Kidney tubule cell (primary cell): ENCODE data around the gene TPST1.
"Not testable (repeated sequence)": the region's sequence is repeated elsewhere in the genome, so short reads cannot be mapped to it uniquely, and the experiment has no call there.

Source experiments
- DNase-seq: peaks from one replicate; pipeline ENCODE4 v3.0.0-alpha.2; 2018; ENCODE audit warnings: low spot score

Gene TPST1

DNA sequence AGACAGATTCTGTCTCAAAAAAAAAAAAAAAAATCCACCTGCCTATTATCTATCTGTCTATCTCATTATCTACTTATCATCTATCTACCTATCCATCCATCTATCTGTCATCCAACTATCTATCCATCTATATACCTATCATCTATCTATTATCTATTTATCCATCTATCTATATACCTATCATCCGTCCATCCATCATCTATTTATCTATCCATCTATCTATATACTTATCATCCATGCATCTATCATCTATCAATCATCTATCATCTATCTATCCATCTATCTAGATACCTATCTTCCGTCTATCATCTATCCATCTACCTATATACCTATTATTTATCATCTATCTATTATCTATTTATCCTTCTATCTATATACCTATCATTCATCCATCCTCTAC is 16.5 kb upstream of the TPST1 start:
- DNase-seq = no peak

DNA sequence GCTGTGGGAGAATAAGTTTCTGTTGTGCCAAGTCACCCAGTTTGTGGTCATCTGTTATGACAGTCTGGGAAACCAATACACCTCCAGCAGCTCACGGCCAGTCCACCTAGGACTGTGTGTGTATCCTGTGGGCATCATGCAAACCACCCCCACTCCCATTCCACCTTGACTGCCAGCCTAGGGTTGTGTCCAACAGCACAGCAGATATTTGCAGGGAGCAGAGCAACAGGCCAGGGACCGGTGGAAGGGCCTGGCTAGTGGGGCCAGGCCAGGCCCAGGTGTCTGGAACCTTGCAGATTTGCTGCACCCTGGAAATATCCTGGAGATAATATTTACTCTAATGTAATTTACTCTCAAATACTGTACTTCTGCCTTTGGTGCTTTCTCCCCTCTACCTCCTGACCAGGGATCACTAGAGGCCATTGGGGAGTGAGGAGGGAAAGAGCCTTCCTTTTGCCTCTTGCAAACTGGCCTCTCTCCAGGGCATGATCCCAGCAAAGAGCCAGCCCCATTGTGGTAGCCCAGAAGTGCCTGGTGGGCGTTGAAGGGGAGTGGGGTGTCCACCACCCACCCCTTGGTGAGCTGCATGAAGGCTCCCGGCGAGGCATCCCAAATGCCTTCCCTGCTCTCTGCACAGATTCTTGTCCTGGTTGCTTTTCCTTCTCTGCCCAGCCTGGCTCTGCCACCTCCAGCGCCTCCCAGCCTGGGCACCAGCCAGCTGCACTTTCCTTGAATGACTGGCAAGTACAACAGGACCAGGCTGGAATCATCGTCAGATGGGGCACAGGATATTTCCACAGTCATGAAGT is 15.2 kb upstream of the TPST1 start:
- DNase-seq = no peak

DNA sequence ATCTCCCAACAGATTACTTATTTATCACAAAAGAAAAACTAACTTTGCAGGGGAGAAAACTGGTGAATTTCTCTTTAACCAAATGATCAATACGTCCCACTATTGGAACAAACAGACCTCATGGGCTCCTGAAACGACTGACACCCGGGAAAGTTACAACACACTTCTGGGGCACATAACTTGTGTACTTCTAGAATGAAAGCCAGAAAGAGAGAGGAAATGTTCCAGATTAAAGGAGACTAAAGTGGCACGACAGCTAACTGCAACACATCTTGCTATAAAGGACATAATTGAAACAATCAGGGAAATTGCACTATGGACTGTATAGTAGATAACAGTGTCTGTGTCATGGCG is 14.7 kb upstream of the TPST1 start:
- DNase-seq = no peak

DNA sequence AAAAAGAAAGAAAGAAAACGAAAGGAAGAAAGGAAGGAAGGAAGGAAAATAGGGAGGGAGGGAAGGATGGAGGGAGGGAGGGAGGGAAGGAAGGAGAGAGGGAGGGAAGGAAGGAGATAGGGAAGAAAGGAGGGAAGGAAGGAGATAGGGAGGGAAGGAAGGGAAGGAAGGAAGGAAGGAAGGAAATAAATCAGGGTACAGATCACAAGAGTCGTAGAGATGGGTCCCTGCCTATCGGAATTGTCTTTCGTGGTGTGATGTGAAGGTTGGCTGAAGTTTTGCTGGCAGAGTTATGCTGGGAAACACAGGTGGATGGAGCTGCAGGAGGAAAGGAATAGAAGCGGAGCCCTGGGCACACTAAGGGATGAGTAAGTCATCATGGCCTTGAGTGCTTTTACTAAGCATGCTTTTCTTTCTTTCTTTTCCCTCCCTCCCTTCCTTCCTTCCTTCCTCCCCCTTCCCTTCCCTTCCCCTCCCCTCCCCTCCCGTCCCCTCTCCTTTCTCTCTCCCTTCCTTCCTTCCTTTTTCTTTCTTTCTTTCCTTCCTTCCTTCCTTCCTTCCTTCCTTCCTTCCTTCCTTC is 11.9 kb upstream of the TPST1 start:
- DNase-seq = no peak

DNA sequence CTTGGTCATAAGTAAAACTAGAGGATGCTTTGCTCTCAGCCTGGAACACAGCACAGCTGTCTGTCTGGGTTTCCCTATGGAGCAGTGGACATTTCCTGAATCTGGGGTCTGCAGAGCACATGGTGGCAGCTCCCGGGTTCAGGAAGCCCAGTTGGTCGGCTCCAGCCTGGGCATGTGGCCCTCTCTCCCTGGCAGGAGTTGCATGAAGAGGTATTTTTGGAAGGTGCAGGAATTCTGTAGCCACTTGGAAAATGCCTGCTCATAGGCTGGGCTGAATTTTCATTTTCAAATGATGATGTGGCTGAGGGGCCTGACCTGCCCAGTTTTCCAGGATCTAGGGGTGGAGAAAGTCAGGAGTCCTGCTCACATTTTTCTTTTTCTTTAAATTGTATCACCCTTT is 6.7 kb upstream of the TPST1 start:
- DNase-seq = no peak

DNA sequence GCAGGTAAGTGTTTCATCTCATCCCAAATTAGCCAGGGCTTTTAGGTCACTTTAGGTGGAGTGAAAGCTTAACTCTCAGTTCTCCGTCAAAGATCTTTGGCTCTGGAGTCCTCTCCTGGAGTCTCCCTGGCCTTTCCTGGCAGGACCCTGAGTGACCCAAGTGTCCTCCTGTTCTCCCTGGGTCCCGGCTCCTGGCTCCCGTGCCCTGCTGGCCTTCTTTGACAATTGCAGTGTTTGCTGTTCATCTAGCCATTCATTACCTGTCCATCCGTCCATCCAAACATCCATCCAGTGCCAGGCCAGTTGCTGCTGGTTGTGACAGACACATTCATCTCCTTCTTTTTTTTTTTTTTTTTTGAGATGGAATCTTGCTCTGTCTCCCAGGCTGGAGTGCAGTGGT is 6.2 kb upstream of the TPST1 start:
- no peak for DNase-seq

DNA sequence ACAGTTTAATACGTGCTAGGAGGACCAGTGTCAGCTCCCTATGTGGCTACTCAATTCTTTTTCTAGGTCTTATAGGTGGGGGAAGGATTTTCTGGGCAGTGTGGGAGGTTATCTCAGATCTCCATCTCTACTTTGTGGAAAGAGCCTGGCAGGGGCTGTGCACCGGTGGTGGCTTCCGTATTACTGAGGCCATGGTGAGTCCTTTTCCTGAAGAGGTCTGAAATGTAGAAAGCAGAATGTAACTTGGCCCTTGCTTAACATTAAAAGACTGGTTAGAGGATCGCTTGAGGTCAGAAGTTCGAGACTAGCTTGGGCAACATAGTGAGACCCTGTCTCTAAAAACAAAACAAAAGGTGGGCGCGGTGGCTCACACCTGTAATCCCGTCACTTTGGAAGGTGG is 2.7 kb upstream of the TPST1 start:
- DNase-seq = no peak

DNA sequence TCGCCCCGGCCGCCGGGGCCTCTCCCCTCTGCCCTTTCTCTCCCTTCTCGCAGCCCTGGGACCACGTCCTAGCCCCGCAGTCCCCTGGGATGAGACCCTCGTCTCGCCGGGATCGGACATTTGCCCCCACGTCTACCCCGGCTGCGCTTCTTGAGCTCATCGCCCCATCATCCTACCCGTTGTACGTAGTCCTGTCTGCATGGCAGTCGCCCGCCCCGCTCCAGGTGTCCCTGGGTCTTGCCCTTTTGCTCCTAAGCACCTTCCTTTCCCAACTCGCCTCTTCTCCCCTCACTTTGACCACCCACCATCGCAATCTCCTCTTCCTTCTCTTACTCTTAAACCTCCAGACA is 582 bp downstream of the TPST1 start:
- peak; percentile 17 for DNase-seq

- DNase-seq = peak; percentile 15
Observed at GRCh38 chr7:66206119-66206933, 1.2 kb downstream of the TPST1 start.

GRCh38 chr7:66206934-66207240 is 1.8 kb downstream of the TPST1 start:
- no peak for DNase-seq

GRCh38 chr7:66207540-66207939 is 2.4 kb downstream of the TPST1 start:
- DNase-seq = no peak

- DNase-seq = no peak
Observed at GRCh38 chr7:66211429-66211828, 6.3 kb downstream of the TPST1 start.

DNA sequence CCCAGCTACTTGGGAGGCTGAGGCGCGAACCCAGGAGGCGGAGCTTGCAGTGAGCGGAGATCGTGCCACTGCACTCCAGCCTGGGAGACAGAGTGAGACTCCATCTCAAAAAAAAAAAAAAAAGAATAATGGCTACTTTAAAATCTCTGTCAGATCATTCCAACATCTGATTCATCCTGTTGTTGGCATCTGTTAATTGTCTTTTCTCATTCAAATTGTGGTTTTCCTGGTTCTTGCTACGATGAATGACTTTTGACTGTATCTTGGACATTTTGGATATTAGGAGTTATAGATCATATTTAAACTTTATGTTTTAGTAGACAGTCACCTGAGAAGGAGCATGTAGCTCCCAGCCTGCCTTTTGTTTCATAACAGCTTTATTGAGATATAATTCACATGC is 8.5 kb downstream of the TPST1 start:
- no peak for DNase-seq

- no peak for DNase-seq
Observed at GRCh38 chr7:66216687-66217086, 11.6 kb downstream of the TPST1 start.

DNA sequence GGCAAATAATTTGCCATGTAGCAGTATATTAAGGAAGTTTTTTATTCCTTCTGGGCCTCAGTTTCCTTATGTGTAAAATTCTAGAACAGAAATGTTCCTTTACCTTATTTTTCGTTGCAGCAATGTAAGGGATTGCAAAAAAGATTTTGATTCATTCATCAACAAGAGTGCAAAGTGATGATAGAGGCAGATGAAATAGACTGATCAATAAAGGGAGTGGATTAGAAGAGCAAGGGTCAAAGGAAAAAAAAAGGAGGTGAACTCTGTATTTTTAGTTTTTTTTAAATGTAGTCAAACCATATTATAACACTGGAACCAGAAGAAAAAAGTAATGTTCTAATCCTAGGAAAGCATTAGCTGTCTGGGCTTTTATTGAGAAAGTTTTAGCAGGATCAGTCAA is 14.7 kb downstream of the TPST1 start:
- DNase-seq = no peak

- no peak for DNase-seq
Observed at GRCh38 chr7:66221442-66221841, 16.3 kb downstream of the TPST1 start.

GRCh38 chr7:66227808-66228207 is 22.7 kb downstream of the TPST1 start:
- no peak for DNase-seq

GRCh38 chr7:66231326-66232216 is 26.4 kb downstream of the TPST1 start:
- DNase-seq = not testable (repeated sequence)

GRCh38 chr7:66233638-66234037 is 28.5 kb downstream of the TPST1 start:
- DNase-seq = no peak

GRCh38 chr7:66236713-66237303 is 31.7 kb downstream of the TPST1 start:
- DNase-seq = peak; percentile 16

DNA sequence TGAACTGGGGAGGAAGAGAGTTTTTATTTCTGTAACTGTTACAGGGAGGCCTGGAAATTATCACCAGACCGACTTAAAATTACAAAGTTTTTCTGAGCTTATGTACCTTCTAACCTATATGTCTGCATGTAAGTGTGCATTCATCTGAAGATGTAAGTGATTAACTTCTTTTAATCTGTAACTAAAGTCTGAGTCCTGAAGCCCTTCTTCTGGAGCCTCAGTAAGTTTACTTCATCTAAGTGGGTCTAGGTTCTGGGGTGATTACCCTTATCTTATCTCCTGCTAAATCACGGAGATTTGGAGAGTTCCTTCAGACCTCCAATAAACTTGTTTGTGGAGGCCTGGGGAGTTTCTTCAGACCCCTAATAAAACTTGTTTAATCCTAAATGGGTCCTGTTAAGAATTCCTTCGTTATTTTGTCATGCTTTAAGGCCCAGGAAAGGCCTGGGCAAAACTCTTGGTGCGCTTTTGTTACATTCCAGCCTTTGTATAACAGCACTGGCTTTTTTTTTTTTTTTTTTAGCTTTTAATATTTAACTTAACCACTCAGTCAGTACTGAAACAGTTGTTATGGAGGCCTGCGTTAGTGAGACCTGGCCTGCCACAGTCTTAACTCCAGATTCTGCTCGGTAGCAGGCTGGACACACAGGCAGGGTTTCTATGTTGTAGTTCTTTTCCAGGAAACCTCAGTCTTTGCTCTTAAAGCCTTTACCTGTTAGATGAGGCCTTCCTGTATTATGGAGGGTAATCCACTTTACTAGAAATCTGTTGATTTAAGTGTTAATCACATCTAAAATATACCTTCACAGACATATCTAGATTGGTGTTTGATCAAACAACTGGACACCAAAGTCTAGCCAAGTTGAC is 33.0 kb downstream of the TPST1 start:
- peak; percentile 69 for DNase-seq
